ENCODE data around the gene AP3S2.
"Not testable (repeated sequence)": the region's sequence is repeated elsewhere in the genome, so short reads cannot be mapped to it uniquely, and the experiment has no call there.

Gene AP3S2

GRCh38 chr15:89893696-89894447 lies at the start of gene AP3S2:
TSS of gene AP3S2 (minus strand) at chr15:89893994. CDS start at chr15:89893949, 45 bp downstream.
- peak; percentile 43 for FAIRE-seq

- FAIRE-seq, result no peak
Observed at GRCh38 chr15:89939910-89940309, 46.1 kb upstream of the AP3S2 start.

- FAIRE-seq, result not testable (repeated sequence)
Observed at GRCh38 chr15:89939377-89939776, 45.6 kb upstream of the AP3S2 start.

GRCh38 chr15:89937365-89938350 lies 43.9 kb upstream of the AP3S2 start:
- FAIRE-seq, result no peak

GRCh38 chr15:89936786-89937265 lies 43.0 kb upstream of the AP3S2 start:
- FAIRE-seq, result no peak

- no peak for FAIRE-seq
Observed at GRCh38 chr15:89936051-89936785, 42.4 kb upstream of the AP3S2 start.

GRCh38 chr15:89932880-89933279 lies 39.1 kb upstream of the AP3S2 start:
- peak; percentile 97 for FAIRE-seq

GRCh38 chr15:89928421-89928820 lies 34.6 kb upstream of the AP3S2 start:
- FAIRE-seq, result no peak

GRCh38 chr15:89926158-89926557 lies 32.4 kb upstream of the AP3S2 start:
- FAIRE-seq, result no peak

- no peak for FAIRE-seq
Observed at GRCh38 chr15:89917442-89918101, 23.8 kb upstream of the AP3S2 start.

- no peak for FAIRE-seq
Observed at GRCh38 chr15:89916660-89917059, 22.9 kb upstream of the AP3S2 start.

GRCh38 chr15:89912674-89913396 lies 19.0 kb upstream of the AP3S2 start, which contains the start of gene ARPIN:
TSS of gene ARPIN (minus strand) at chr15:89912952. CDS start at chr15:89912835, 117 bp downstream.
- no peak for FAIRE-seq

- FAIRE-seq, result no peak
Observed at GRCh38 chr15:89912145-89912673, 18.4 kb upstream of the AP3S2 start.

GRCh38 chr15:89910891-89911626 lies 17.3 kb upstream of the AP3S2 start:
- FAIRE-seq, result no peak

GRCh38 chr15:89909611-89910010 lies 15.8 kb upstream of the AP3S2 start:
- FAIRE-seq, result no peak

- FAIRE-seq, result no peak
Observed at GRCh38 chr15:89908226-89908625, 14.4 kb upstream of the AP3S2 start.

- FAIRE-seq, result no peak
Observed at GRCh38 chr15:89907289-89907688, 13.5 kb upstream of the AP3S2 start.

- no peak for FAIRE-seq
Observed at GRCh38 chr15:89905846-89906378, 12.1 kb upstream of the AP3S2 start.

- FAIRE-seq, result no peak
Observed at GRCh38 chr15:89904519-89904918, 10.7 kb upstream of the AP3S2 start.

- FAIRE-seq, result no peak
Observed at GRCh38 chr15:89903858-89904130, 10.0 kb upstream of the AP3S2 start.
